ENCODE measurements around the gene CLNK. TPM values are rescaled to one million over a fixed set of nuclear protein-coding genes. Genes with fewer than 3 reads are reported as not detected.

CLNK gene
- total RNA-seq, 1 experiment from 2014 or later: not detected

DNA sequence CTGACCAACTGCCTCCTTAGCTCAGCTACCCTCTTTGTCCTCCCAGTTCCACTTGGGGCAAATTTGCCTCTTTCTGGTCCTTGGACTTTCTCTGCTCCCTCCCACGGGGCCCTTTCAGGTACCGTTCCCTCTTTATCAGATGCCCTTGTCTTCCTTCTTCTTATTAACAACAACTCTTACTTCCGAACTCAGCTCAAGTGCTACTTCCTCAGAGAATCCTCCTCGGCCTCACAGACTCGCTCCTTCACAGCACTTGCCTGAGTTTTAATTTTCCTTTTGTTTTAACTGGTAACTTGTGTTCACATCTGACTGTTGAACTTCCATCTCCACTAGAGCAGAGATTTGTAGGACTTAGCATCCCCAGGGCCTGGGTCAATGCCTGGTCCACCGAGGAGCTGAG lies 85.7 kb downstream of the CLNK start:
- Histone ChIP-seq H3K9me3 (replicated peaks) (no peaks in the 10 kb centered on the region), H3K27ac (no peak overlapping the region), H3K36me3 (no peaks in the 10 kb centered on the region), H3K4me1 (no peaks in the 10 kb centered on the region), H3K4me3 (no peak overlapping the region), H3K27me3 (no peaks in the 10 kb centered on the region)
- DNase-seq: no peak

DNA sequence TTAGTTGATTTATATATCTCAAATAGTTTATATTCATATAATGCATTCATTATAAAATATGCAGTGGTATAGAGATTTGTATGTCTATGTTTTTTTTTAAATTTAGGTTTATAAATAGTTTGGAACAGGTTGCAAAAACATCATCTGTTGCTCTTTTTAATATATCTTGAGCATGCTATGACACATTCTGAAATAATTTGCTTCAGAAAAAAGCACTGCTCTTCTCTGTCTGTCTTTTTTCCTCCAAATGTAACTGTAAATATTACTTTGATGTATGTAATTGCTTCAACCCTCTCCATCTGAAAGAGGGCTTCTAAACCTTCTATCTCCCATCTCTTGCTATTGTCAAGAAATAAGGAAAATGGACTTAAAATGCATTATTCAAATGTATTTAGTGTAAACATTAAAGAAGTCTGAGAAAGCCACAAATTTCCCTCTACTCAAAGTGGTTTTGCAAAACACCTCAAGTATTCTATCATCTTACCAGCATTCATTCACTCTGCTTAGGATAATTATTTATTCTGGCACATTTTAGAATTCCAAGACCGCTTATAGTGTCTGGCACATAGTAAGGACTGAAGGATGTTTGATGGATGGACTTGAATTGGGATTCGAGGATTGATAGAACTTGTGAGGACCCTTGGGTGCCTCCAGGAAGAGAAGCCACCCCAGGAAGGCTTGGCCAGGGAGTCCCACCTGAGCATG lies 87.8 kb downstream of the CLNK start:
- Histone ChIP-seq H3K27me3 (no peaks in the 10 kb centered on the region), H3K36me3 (no peaks in the 10 kb centered on the region), H3K9me3 (replicated peaks) (no peaks in the 10 kb centered on the region), H3K4me3 (no peak overlapping the region), H3K27ac (no peak overlapping the region), H3K4me1 (no peaks in the 10 kb centered on the region)
- DNase-seq: no peak

DNA sequence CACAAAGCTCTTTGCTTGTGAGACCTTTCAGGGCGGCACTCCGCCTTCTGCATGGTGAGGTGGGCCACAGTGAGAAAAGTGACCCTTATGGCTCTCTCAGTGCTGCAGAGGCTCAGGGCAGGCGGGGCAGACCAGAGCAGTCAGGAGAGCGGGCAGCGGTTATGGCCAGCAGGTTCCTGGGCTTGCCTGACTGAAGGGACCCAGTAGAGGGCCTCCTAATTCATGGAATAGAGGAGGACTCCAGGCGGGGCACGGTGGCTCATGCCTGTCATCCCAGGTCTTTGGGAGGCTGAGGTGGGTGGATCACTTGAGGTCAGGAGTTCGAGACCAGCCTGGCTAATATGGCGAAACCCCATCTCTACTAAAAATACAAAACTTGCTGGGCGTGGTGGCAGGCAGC lies 91.4 kb downstream of the CLNK start:
- Histone ChIP-seq H3K4me1 (no peaks in the 10 kb centered on the region), H3K36me3 (no peaks in the 10 kb centered on the region), H3K4me3 (no peak overlapping the region), H3K27ac (no peak overlapping the region), H3K27me3 (no peaks in the 10 kb centered on the region), H3K9me3 (replicated peaks) (no peaks in the 10 kb centered on the region)
- no peak for DNase-seq

DNA sequence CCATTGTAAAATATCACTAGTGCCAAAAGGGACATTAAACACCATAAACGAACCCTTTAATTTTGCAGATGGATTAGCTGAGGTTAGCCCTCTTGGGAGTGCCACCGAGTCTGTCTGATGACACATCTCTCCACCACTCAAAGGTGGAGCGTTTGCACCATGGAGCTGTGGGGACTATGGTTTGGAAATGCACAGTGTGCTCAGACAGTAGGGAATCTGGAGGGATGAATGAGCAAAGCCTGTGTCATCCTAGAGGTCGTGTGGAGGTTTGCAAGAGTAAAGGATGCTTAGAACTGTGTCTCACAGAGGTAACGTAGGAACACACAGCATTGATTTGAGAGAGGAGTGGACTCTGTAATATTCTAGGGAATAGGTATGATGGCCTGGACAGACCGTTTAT lies 93.7 kb downstream of the CLNK start:
- no peaks in the 10 kb centered on the region for H3K4me1 ChIP-seq
- no peaks in the 10 kb centered on the region for H3K9me3 ChIP-seq (replicated peaks)
- H3K27me3 ChIP-seq: no peaks in the 10 kb centered on the region
- DNase-seq: no peak
- no peaks in the 10 kb centered on the region for H3K36me3 ChIP-seq
- H3K4me3 ChIP-seq: no peak overlapping the region
- no peak overlapping the region for H3K27ac ChIP-seq

DNA sequence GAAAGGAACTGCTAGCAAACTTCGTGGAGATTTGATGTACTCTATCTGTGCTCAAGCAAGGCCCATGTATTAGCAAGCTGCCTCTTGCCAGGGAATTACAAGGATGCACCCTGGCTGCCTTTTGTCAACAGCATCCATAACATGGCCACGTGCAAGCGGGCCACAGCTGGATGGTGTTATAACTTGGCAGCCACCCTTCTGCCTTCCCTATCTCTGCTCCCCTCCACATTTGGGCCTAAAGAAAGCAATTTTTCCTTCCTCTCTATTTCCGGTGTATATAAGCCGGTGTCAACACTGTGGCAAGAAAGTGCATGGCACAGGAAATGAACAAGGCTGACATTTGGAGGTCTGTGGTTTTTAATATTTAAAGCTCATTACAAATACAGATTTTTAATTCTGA lies 94.8 kb downstream of the CLNK start:
- DNase-seq: no peak
- Histone ChIP-seq H3K4me3 (no peak overlapping the region), H3K27ac (no peak overlapping the region), H3K9me3 (replicated peaks) (no peaks in the 10 kb centered on the region), H3K36me3 (no peaks in the 10 kb centered on the region), H3K27me3 (no peaks in the 10 kb centered on the region), H3K4me1 (no peaks in the 10 kb centered on the region)

DNA sequence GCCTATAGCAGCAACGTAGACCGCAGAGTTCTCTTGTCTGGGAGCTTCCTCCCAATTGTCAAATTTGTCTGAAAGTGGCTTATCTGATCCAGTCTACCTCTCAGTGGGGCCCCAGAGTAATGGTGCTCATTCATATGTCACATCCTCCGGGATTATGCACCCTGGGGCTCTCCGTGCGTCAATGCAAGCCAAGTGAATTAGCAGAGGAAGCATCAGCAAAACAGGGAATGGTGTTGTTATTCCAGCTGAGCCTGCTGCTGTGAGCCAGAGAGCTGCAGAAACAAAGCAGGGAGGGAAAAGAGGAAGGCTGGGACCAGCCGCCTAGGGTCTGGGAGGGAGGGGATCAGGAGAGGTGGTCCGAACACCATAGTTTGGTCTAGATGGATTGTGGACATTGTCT lies 95.2 kb downstream of the CLNK start:
- H3K9me3 ChIP-seq (replicated peaks): no peaks in the 10 kb centered on the region
- H3K27ac ChIP-seq: no peak overlapping the region
- H3K27me3 ChIP-seq: no peaks in the 10 kb centered on the region
- no peak overlapping the region for H3K4me3 ChIP-seq
- H3K4me1 ChIP-seq: no peaks in the 10 kb centered on the region
- H3K36me3 ChIP-seq: no peaks in the 10 kb centered on the region
- no peak for DNase-seq

DNA sequence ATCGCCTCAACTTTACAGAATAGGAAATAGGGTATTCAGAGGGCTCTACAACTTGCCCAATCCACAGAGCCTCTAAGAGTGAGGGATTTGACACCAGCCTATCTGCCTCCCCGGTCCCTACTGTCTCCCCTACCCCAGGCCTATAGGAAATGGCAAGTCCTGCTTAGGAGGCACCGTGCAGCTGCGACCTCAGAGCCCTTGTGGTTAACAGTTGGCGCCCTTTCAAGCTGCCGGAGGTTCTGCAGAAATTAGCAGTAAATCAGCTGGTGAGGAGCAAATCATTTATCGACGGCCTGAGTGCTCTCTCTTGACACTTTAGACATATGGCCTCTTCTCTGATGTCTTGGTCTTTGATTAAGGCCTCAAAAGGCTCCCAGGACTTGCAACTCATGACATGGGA lies 96.9 kb downstream of the CLNK start:
- H3K27ac ChIP-seq: no peak overlapping the region
- peak; percentile 29 to 46 for DNase-seq
- H3K4me1 ChIP-seq: no peaks in the 10 kb centered on the region
- no peak overlapping the region for H3K4me3 ChIP-seq
- H3K36me3 ChIP-seq: no peaks in the 10 kb centered on the region
- H3K9me3 ChIP-seq (replicated peaks): no peaks in the 10 kb centered on the region
- H3K27me3 ChIP-seq: no peaks in the 10 kb centered on the region

DNA sequence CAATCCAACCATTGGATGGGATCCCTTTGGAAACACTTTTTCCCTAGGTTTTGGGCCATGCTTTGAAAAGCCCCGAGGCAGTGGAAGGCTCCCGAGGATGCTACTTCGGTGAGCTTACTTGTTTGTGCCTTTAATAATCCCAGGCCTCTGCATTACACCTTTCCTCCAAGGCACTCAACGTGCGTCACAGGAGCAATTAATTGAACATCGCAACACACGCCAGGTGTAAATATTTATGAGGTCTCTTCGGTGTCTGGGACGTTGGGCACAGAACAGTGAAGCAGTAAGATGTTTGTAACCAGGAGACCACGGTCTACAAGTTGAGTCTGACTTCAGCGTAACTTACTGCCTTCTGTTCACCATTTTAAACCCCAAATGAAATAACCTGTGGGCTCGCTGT lies 97.3 kb downstream of the CLNK start:
- no peaks in the 10 kb centered on the region for H3K27me3 ChIP-seq
- no peak overlapping the region for H3K4me3 ChIP-seq
- no peaks in the 10 kb centered on the region for H3K4me1 ChIP-seq
- no peak for DNase-seq
- H3K27ac ChIP-seq: no peak overlapping the region
- H3K36me3 ChIP-seq: no peaks in the 10 kb centered on the region
- H3K9me3 ChIP-seq (replicated peaks): no peaks in the 10 kb centered on the region

DNA sequence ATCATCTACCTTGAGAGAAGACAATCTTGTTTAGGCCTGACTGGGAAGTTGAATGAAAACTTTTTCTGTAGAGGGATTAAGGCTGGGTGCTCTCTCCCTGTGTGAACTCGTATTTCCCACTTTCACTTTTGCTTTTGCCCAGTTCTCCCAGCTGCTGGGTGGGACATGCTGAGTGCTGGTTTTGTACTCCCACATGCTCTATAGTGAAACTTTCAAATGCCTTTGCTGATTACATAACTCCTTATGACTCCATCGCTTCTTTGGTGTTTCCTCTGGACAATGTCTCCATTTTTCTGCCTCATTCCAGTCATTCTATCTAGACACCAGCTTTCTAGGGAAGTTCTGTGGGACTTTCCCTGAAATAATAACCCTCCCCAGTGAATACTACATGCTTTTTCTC lies 100.5 kb downstream of the CLNK start:
- Histone ChIP-seq H3K27me3 (no peaks in the 10 kb centered on the region), H3K36me3 (no peaks in the 10 kb centered on the region), H3K9me3 (replicated peaks) (no peaks in the 10 kb centered on the region), H3K27ac (no peak overlapping the region), H3K4me3 (no peak overlapping the region), H3K4me1 (no peaks in the 10 kb centered on the region)
- DNase-seq: peak in 1 of 2 experiments; percentile 12

DNA sequence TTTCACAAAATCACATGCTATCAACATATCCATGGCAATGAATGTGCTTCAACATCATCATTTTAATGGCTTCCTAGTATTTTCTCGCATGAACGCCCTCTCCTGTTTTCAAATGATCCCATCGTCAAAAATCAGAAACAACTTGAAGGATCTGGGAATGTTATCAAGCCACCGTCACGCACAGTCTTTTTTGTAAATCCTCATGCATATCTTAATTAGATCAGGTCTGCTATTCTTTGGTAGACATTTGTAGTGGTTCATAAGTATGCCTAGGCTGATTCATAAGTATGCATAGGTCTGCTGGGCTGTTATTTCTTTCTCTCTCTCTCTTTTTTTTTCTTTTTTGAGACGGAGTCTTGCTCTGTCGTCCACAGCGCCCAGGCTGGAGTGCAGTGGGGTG lies 101.6 kb downstream of the CLNK start:
- H3K27ac ChIP-seq: no peak overlapping the region
- DNase-seq: no peak
- H3K4me1 ChIP-seq: no peaks in the 10 kb centered on the region
- H3K27me3 ChIP-seq: no peaks in the 10 kb centered on the region; the same call in 1 of the 2 replicates
- H3K36me3 ChIP-seq: no peaks in the 10 kb centered on the region
- H3K9me3 ChIP-seq (replicated peaks): no peaks in the 10 kb centered on the region
- no peak overlapping the region for H3K4me3 ChIP-seq

DNA sequence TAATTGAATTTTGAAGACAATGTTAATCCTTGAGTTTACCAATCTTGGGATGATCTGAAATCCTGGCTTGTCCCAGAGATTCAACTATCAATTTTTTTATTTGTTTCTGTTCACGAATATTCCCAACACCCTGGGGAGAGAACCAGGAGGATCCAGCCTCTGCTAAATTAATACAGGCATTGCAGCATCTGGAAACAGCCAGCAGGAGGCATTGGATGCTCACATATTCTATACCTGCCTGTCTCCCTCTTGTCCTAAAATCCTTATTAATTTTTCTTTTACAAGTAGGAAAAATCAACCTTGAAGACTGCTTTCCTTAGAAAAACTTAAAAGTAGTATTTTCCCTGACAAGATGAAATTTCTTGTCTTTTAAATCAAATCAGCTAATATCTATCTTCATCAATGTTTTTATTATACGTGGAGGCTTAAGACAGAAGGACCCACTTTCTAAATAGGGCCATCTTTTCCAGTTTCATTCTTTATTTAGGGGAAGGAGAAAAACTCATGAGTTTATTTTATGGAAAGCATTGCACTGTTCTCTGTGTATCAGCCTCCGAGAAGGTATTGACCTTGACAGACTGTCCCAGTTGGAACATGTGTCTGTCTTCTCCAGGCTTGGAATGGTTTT lies 102.4 kb downstream of the CLNK start:
- Histone ChIP-seq H3K27me3 (no peaks in the 10 kb centered on the region; the same call in 1 of the 2 replicates), H3K9me3 (replicated peaks) (no peaks in the 10 kb centered on the region), H3K27ac (no peak overlapping the region), H3K4me1 (no peaks in the 10 kb centered on the region), H3K4me3 (no peak overlapping the region), H3K36me3 (no peaks in the 10 kb centered on the region)
- peak; percentile 17 to 60 for DNase-seq

DNA sequence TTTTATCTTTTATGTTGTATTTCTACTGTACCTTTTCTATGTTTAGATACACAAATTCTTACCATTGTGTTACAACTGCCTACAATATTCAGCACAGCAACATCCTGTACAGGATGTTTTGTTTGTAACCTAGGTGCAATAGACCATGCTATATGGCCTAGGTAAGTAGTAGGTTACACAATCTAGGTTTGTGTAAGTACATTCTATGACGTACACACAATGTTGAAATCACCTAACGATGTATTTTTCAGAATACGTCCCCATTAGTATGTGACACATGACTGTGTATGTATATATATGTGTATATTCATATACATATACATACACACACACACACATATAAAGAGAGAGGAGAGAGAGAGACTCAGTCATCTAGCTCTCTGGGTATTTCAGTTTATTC lies 103.5 kb downstream of the CLNK start:
- Histone ChIP-seq H3K9me3 (replicated peaks) (no peaks in the 10 kb centered on the region), H3K36me3 (no peaks in the 10 kb centered on the region), H3K27me3 (peaks cover 5% of the 10 kb centered on the region; the same call in 1 of the 2 replicates), H3K4me3 (no peak overlapping the region), H3K4me1 (no peaks in the 10 kb centered on the region), H3K27ac (no peak overlapping the region)
- no peak for DNase-seq

DNA sequence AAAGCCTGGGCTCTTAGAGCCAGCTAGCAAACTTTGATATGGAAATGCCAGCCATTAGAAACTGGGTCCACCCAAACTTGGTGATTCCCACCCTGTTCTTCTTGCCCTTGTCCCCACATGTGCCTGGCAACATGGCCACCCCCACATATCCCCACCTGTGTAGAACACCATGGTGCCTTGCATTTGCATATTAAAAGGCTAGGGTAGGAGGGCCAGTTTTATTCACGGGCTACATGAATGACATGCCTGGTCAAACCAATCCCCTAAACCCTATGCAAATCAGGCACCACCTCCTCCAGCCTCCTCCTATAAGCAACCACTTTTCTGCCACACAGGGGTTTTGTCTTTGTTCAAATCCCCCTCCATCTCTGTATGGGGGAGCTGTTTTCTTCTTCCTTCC lies 104.9 kb downstream of the CLNK start:
- DNase-seq: no peak
- no peaks in the 10 kb centered on the region for H3K9me3 ChIP-seq (replicated peaks)
- H3K27ac ChIP-seq: no peak overlapping the region
- no peaks in the 10 kb centered on the region for H3K36me3 ChIP-seq
- H3K27me3 ChIP-seq: peaks cover 5% of the 10 kb centered on the region; the same call in 1 of the 2 replicates
- H3K4me1 ChIP-seq: no peaks in the 10 kb centered on the region
- no peak overlapping the region for H3K4me3 ChIP-seq

DNA sequence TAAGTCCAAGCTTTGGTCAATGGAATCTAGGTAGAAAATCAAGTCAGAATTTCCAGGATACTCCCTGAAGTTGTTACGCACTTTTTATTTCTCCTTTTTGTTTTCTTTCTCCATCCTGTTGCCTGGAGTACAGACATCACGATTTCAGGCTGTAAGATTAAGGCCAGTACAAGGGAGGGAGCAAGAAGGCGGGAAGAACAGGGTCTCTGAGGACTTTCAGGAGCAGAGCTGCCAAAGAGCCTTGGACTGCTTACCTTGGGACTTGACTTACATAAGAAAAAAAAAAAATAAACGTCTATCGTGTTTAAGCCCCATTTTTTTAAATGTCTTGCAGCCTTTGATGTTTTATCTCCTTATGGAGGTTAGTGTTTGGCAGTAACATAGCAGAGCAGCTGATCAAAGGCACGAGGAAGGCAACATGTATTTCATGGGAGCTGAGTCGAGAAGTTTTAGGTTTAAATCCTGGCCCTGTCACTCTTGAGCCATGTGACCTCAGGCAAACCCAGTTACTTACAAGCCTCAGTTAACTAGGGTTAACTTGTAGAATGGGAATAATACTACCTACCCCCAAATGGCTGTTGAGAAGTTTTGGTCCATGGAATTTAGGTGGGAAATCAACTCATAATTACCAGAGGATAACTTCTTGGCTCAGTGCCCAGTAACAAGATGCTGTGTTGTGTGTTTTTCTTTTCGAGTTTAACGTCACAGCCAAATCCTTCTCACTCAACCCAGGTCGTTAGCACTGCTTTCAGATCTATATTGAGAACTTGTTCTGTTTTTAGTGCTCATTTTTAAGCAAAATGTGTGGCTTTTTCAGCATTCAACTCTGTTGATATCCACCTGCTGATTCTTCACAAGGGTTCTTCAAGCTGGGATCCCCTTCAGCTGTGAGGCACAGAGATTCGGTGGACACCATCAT lies 106.8 kb downstream of the CLNK start:
- H3K9me3 ChIP-seq (replicated peaks): no peaks in the 10 kb centered on the region
- no peaks in the 10 kb centered on the region for H3K4me1 ChIP-seq
- peak in 1 of 2 experiments; percentile 13 for DNase-seq
- no peaks in the 10 kb centered on the region for H3K36me3 ChIP-seq
- peaks cover 10% of the 10 kb centered on the region; the same call in 1 of the 2 replicates for H3K27me3 ChIP-seq
- no peak overlapping the region for H3K27ac ChIP-seq
- no peak overlapping the region for H3K4me3 ChIP-seq

DNA sequence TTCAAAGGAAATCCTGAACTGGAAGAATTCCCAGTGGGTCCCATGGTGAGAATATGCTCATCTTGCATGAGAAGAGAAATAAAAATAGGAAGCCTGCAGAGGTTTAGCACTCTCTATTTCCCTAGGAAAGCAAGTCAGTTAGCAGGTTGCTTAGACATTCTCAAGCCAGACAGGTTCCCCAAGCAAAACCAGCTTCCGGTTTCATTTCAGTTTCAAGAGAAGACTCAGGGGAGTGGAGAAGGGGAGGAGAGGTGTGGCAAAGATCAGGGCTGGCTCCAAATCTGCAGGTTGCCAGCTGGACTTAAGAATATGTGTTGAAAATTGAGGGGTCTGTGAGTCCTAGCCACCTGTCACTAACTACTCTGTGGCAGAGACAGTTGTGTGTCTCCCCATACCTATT lies 107.5 kb downstream of the CLNK start:
- Histone ChIP-seq H3K27me3 (peaks cover 10% of the 10 kb centered on the region; the same call in 1 of the 2 replicates), H3K9me3 (replicated peaks) (no peaks in the 10 kb centered on the region), H3K4me3 (no peak overlapping the region), H3K4me1 (no peaks in the 10 kb centered on the region), H3K27ac (no peak overlapping the region), H3K36me3 (no peaks in the 10 kb centered on the region)
- no peak for DNase-seq

Measured in SJCRH30 (cell line).